Smooth muscle cell of bladder (primary cell): ENCODE results near the gene KAT14. TPM values are rescaled to one million over a fixed set of nuclear protein-coding genes. Genes with fewer than 3 reads are reported as not detected.

ENCODE experiments used
- total RNA-seq: library from RNA; depleted of rRNA; stranded (reverse); fragments of >200 nt; gene quantifications from 2 replicates; pipeline ENCODE4 v1.2.3, GENCODE V29; 2014

The KAT14 gene
- total RNA-seq = 15.9 and 19.1 TPM in 2 replicates

GRCh38 chr20:18137412-18138265 lies at the start of gene KAT14, which contains the start of gene PET117:
KAT14 (plus strand) TSS chr20:18137863; CDS start chr20:18142661, 4,798 bp downstream.
PET117 (plus strand) TSS chr20:18137863; CDS start chr20:18137956, 93 bp downstream.

Other genes starting within 250 kb of the KAT14 start
- 83.0 and 86.0 TPM in 2 replicates for gene SNX5, start 169.1 kb upstream of the KAT14 start, total RNA-seq
- 5.0 and 6.7 TPM in 2 replicates for gene MGME1, start 168.8 kb upstream of the KAT14 start, total RNA-seq
- gene OVOL2, start 79.9 kb upstream of the KAT14 start, total RNA-seq = not detected in 2 replicates
- 8.5 and 11.1 TPM in 2 replicates for gene PET117, start within 50 bp of the KAT14 start, total RNA-seq
- 23.8 and 25.3 TPM in 2 replicates for gene ZNF133, start 150.7 kb downstream of the KAT14 start, total RNA-seq